ENCODE data around the gene RPS27A.

The RPS27A gene

DNA sequence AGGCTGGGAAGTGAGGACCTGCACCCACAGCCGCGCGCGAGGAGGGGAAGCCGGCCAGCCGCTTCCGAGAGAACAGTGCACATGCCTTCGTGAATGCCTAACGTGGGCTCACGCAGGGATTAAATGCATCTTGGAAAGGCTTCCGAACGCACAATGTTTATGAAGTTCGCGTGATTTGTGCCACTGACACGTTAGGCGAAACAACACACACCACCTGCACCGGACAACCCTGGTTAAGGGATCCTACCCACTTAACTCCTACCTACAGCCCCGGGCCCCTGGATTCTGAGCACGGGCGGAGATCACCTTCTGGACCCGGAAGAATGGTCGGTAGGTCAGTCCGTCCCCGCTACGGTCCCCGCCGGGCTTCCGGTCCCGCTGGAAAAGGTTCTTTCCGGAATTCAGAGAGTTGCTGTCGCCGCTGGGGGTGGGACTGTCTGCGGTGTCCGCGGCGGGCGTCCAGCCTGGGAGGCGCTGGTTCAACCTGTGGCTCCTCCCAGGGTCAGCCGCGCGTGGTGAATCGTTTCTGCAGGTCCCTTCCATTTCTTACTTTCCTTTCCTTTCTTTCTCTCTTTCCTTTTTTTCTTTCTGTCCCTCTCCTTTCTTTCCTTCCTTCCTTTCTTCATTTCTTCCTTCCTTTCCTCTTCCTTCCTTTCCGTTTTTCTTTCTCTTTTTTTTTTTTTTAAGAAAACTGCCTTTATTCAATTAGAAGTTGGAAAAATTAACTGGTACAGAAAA is 36.6 kb downstream of the RPS27A start, which contains the start of gene MTIF2:
TSS of gene MTIF2 (minus strand) at position 325 of the 738 bp plus-strand sequence. CDS start 5,373 bp downstream, outside the sequence.
- TF ChIP-seq FOXP2 (optimal IDR thresholded peaks at IDR 0.05; ENCODE audit: borderline replicate concordance, extremely low read depth, extremely low read length, insufficient read depth) (peak; percentile 69), TAF1 (IDR thresholded peaks at IDR 0.05; ENCODE audit: borderline replicate concordance, insufficient read depth, low read length) (peak; percentile 93; the same call in 1 of the 2 replicates), POLR2AphosphoS5 (IDR thresholded peaks at IDR 0.05; ENCODE audit: low read depth, low read length) (peak; percentile 99), SIN3A (IDR thresholded peaks at IDR 0.05; ENCODE audit: borderline replicate concordance, insufficient read depth, low read length) (peak; percentile 80; the same call in 1 of the 2 replicates)
- TF ChIP-seq, protein P1, sequence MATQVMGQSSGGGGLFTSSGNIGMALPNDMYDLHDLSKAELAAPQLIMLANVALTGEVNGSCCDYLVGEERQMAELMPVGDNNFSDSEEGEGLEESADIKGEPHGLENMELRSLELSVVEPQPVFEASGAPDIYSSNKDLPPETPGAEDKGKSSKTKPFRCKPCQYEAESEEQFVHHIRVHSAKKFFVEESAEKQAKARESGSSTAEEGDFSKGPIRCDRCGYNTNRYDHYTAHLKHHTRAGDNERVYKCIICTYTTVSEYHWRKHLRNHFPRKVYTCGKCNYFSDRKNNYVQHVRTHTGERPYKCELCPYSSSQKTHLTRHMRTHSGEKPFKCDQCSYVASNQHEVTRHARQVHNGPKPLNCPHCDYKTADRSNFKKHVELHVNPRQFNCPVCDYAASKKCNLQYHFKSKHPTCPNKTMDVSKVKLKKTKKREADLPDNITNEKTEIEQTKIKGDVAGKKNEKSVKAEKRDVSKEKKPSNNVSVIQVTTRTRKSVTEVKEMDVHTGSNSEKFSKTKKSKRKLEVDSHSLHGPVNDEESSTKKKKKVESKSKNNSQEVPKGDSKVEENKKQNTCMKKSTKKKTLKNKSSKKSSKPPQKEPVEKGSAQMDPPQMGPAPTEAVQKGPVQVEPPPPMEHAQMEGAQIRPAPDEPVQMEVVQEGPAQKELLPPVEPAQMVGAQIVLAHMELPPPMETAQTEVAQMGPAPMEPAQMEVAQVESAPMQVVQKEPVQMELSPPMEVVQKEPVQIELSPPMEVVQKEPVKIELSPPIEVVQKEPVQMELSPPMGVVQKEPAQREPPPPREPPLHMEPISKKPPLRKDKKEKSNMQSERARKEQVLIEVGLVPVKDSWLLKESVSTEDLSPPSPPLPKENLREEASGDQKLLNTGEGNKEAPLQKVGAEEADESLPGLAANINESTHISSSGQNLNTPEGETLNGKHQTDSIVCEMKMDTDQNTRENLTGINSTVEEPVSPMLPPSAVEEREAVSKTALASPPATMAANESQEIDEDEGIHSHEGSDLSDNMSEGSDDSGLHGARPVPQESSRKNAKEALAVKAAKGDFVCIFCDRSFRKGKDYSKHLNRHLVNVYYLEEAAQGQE (IDR thresholded peaks at IDR 0.05; ENCODE audit: insufficient read depth in 1 of 2, low read depth in 2 of 2, low read length in 2 of 2) = peak; percentile 57 to 77; a peak in 2 of 4 replicates

- TF ChIP-seq, protein P1 (IDR thresholded peaks at IDR 0.05; ENCODE audit: insufficient read depth in 1 of 2, low read depth in 2 of 2, low read length in 2 of 2) = no peak
- TF ChIP-seq POLR2AphosphoS5 (IDR thresholded peaks at IDR 0.05; ENCODE audit: low read depth, low read length) = no peak
Measured at GRCh38 chr2:55269645-55269990, 37.1 kb downstream of the RPS27A start.

GRCh38 chr2:55277310-55277709 is 44.8 kb downstream of the RPS27A start:
- TF ChIP-seq, protein P1 (IDR thresholded peaks at IDR 0.05; ENCODE audit: insufficient read depth in 1 of 2, low read depth in 2 of 2, low read length in 2 of 2) = no peak
- no peak for TF ChIP-seq SIN3A (IDR thresholded peaks at IDR 0.05; ENCODE audit: borderline replicate concordance, insufficient read depth, low read length)
- no peak for TF ChIP-seq FOXP2 (optimal IDR thresholded peaks at IDR 0.05; ENCODE audit: borderline replicate concordance, extremely low read depth, extremely low read length, insufficient read depth)
- TF ChIP-seq TAF1 (IDR thresholded peaks at IDR 0.05; ENCODE audit: borderline replicate concordance, insufficient read depth, low read length) = no peak
- no peak for TF ChIP-seq POLR2AphosphoS5 (IDR thresholded peaks at IDR 0.05; ENCODE audit: low read depth, low read length)

- TF ChIP-seq, protein P1 (IDR thresholded peaks at IDR 0.05; ENCODE audit: insufficient read depth in 1 of 2, low read depth in 2 of 2, low read length in 2 of 2) = no peak
- TF ChIP-seq FOXP2 (optimal IDR thresholded peaks at IDR 0.05; ENCODE audit: borderline replicate concordance, extremely low read depth, extremely low read length, insufficient read depth) (peak; percentile 65), TAF1 (IDR thresholded peaks at IDR 0.05; ENCODE audit: borderline replicate concordance, insufficient read depth, low read length) (0 out of 2 replicates have a peak, but pooled peaks have one; percentile 19), SIN3A (IDR thresholded peaks at IDR 0.05; ENCODE audit: borderline replicate concordance, insufficient read depth, low read length) (no peak), POLR2AphosphoS5 (IDR thresholded peaks at IDR 0.05; ENCODE audit: low read depth, low read length) (peak; percentile 76; the same call in 1 of the 2 replicates)
Measured at GRCh38 chr2:55282110-55282917, 49.8 kb downstream of the RPS27A start.
